OCI-LY3 (cell line): ENCODE data around the gene CALML6.

Experiments
- CTCF ChIP-seq: fragments of 200-600, 300-600 bp; sonication (generic); IDR thresholded peaks from 2 replicates; pipeline ENCODE4 v1.5.1; 2014; ENCODE audit warnings: antibody characterized with exemption, low read length, low read depth
- EZH2phosphoT487 ChIP-seq: fragments of 200-600 bp; shearing (Covaris generic); IDR thresholded peaks from 2 replicates; pipeline ENCODE4 v1.6.1; 2018; ENCODE audit warnings: antibody characterized with exemption, mixed run types, low read depth

GRCh38 chr1:1892763-1893120 is 22.3 kb upstream of the CALML6 start:
- no peak for TF ChIP-seq CTCF
- TF ChIP-seq EZH2phosphoT487: no peak
